ENCODE results near the gene HGD. TPM values are rescaled to one million over a fixed set of nuclear protein-coding genes. Genes with fewer than 3 reads are reported as not detected.
"Not testable (repeated sequence)": the region's sequence is repeated elsewhere in the genome, so short reads cannot be mapped to it uniquely, and the experiment has no call there.

Gene HGD
- polyA plus RNA-seq, 3 donors, result 0.29 to 0.38 TPM; not detected in 1

DNA sequence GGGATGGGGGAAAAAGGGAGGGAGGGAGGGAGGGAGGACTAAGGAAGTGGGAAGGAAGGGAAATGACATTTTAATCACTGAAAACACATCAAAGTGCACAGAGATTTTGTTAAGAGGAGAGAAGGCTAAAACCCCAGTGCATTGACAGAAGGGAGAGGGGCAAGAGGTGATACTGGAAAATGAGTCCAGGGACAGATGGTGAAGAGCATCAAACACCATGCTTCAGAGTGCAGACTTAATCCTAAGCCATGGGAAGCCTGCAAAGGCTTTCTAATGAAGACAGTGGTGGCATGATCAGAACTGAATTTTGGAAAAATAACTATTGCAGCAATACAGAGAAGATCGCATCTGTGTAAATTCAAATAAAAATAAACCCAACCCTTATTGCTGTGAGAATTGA is 41.8 kb downstream of the HGD start:
- H3K9me3 Mint-ChIP-seq, result peaks cover 3 to 12% (median 9%) of the 10 kb centered on the region in 7 donors
- H2AFZ ChIP-seq (ENCODE audit: insufficient read depth, low read depth, low read length, poor library complexity, severe bottlenecking), result no peak overlapping the region
- intact Hi-C loops (cut with micrococcal nuclease), result no loop called here

DNA sequence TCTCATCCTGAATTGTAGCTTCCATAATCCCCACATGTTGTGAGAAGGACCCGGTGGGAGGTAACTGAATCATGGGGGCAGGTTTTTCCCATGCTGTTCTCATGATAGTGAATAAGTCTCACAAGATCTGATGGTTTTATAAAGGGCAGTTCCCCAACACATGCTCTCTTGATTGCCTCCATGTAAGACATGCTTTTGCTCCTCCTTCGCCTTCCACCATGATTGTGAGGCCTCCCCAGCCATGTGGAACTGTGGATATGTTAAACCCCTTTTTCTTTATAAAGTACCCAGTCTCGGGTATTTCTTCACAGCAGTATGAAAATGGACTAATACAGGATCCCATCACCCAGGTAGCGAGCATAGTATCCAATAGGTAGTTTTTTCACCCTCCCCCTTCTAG is 43.2 kb downstream of the HGD start:
- H3K9ac ChIP-seq (ENCODE audit: insufficient read depth, low read length, poor library complexity, severe bottlenecking); H3K4me3 Mint-ChIP-seq; H2AFZ ChIP-seq (ENCODE audit: insufficient read depth, low read depth, low read length, poor library complexity, severe bottlenecking); H3K9me3 ChIP-seq (replicated peaks in 1 of 2; ENCODE audit: control insufficient read depth in 1 of 2, insufficient read depth in 1 of 2, low read length in 2 of 2); H3K27ac ChIP-seq (ENCODE audit: low read depth in 1 of 2, low read length in 2 of 2); intact Hi-C loops (cut with micrococcal nuclease); H3K4me2 ChIP-seq (replicated peaks; ENCODE audit: extremely low read depth, low read length, poor library complexity, severe bottlenecking); H3K27me3 ChIP-seq (ENCODE audit: control insufficient read depth in 2 of 2, insufficient read depth in 2 of 2, low read length in 2 of 2); H3K4me3 ChIP-seq (replicated peaks in 1 of 3; ENCODE audit: low read depth in 2 of 3, low read length in 3 of 3); DNase-seq; H4K20me1 ChIP-seq (ENCODE audit: insufficient read depth, low read length); H3K36me3 Mint-ChIP-seq; H3K27ac Mint-ChIP-seq; H3K36me3 ChIP-seq (replicated peaks in 1 of 2; ENCODE audit: control insufficient read depth in 1 of 2, insufficient read depth in 2 of 2, low read length in 2 of 2); H3K27me3 Mint-ChIP-seq (ENCODE audit: low read depth in 3 of 3); H3K79me2 ChIP-seq (ENCODE audit: insufficient read depth, low read length): not testable (repeated sequence)
- Mint-ChIP-seq H3K4me1 (peaks cover 13% of the 10 kb centered on the region), H3K9me3 (peaks cover 3 to 12% (median 9%) of the 10 kb centered on the region in 7 donors)
- peaks cover 10 to 11% of the 10 kb centered on the region in 2 donors for H3K4me1 ChIP-seq (ENCODE audit: control insufficient read depth in 1 of 2, insufficient read depth in 2 of 2, low read length in 2 of 2)
- no CpG with 5 or more reads among the region's 4 CpGs for WGBS (ENCODE audit: insufficient coverage)

More for the DNA sequence above, 41.8 kb downstream of the HGD start:
- H3K36me3 Mint-ChIP-seq, result no peaks in the 10 kb centered on the region
- H3K4me3 ChIP-seq (replicated peaks in 1 of 3; ENCODE audit: low read depth in 2 of 3, low read length in 3 of 3), result no peak overlapping the region
- H3K36me3 ChIP-seq (replicated peaks in 1 of 2; ENCODE audit: control insufficient read depth in 1 of 2, insufficient read depth in 2 of 2, low read length in 2 of 2), result no peaks in the 10 kb centered on the region
- no peaks in the 10 kb centered on the region for H4K20me1 ChIP-seq (ENCODE audit: insufficient read depth, low read length)
- TF ChIP-seq, protein P1, sequence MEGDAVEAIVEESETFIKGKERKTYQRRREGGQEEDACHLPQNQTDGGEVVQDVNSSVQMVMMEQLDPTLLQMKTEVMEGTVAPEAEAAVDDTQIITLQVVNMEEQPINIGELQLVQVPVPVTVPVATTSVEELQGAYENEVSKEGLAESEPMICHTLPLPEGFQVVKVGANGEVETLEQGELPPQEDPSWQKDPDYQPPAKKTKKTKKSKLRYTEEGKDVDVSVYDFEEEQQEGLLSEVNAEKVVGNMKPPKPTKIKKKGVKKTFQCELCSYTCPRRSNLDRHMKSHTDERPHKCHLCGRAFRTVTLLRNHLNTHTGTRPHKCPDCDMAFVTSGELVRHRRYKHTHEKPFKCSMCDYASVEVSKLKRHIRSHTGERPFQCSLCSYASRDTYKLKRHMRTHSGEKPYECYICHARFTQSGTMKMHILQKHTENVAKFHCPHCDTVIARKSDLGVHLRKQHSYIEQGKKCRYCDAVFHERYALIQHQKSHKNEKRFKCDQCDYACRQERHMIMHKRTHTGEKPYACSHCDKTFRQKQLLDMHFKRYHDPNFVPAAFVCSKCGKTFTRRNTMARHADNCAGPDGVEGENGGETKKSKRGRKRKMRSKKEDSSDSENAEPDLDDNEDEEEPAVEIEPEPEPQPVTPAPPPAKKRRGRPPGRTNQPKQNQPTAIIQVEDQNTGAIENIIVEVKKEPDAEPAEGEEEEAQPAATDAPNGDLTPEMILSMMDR (IDR thresholded peaks at IDR 0.05), result no peak
- peaks cover 0 to 7% of the 10 kb centered on the region in 2 donors for H3K9me3 ChIP-seq (replicated peaks in 1 of 2; ENCODE audit: control insufficient read depth in 1 of 2, insufficient read depth in 1 of 2, low read length in 2 of 2)
- H3K27ac ChIP-seq (ENCODE audit: low read depth in 1 of 2, low read length in 2 of 2), result no peak overlapping the region
- H3K27me3 Mint-ChIP-seq (ENCODE audit: low read depth in 3 of 3), result no peaks in the 10 kb centered on the region
- DNase-seq, result no peak
- H3K4me3 Mint-ChIP-seq, result no peak overlapping the region
- H3K79me2 ChIP-seq (ENCODE audit: insufficient read depth, low read length), result no peaks in the 10 kb centered on the region
- no CpG with 5 or more reads among the region's 1 CpG for WGBS (ENCODE audit: insufficient coverage)
- no peak overlapping the region for H3K4me2 ChIP-seq (replicated peaks; ENCODE audit: extremely low read depth, low read length, poor library complexity, severe bottlenecking)
- H3K27me3 ChIP-seq (ENCODE audit: control insufficient read depth in 2 of 2, insufficient read depth in 2 of 2, low read length in 2 of 2), result no peaks in the 10 kb centered on the region
- no peak overlapping the region for H3K9ac ChIP-seq (ENCODE audit: insufficient read depth, low read length, poor library complexity, severe bottlenecking)
- H3K4me1 Mint-ChIP-seq, result peaks cover 13% of the 10 kb centered on the region
- H3K27ac Mint-ChIP-seq, result no peak overlapping the region
- H3K4me1 ChIP-seq (ENCODE audit: control insufficient read depth in 1 of 2, insufficient read depth in 2 of 2, low read length in 2 of 2), result peaks cover 10 to 11% of the 10 kb centered on the region in 2 donors

All from CD14-positive monocyte (primary cell).